SH-SY5Y (cell line): Measurements from ENCODE around the gene CREB3L2.

ENCODE experiments used
- GATA2 ChIP-seq: IDR thresholded peaks from 2 replicates; pipeline ENCODE4 v1.6.1; 2011; ENCODE audit warnings: mild to moderate bottlenecking, low read depth, low read length
- GATA3 ChIP-seq: IDR thresholded peaks from 2 replicates; pipeline ENCODE4 v1.6.1; 2011; ENCODE audit warnings: low read depth, mild to moderate bottlenecking, low read length, moderate library complexity

DNA sequence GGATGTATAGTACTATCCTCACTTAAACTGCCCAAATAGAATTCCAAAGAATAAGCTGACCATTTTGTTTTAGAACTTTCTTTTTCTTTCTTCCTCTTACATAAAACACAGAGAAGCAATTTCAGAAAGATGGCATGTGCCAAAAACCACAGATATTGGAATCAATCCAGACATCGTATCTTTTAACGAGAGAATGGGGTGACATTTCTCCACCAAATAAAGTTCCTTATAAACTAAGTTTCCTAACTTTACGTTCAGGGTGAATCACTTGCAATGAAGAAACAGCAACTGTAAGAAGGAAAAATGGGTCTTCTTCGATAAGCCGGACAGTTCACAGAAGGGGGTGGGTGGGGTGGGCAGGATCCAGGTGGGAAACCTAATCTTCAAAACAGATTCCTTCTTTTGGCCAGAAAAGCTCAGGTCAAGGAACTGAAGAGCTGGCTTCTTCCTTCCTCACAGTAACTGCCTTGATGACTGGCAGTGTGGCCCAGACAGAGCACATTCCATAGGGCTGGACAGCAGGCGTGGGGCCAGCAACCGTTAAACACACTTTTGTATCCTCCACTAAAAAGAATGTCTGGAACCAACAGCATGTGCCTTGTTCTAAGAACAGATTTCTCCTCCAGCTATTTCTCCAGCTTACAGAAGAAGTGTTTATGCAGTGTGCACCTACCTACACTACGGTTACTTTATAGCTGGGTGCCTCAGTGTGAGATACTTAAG lies 31.5 kb downstream of the CREB3L2 start:
- no peak for TF ChIP-seq GATA2
- TF ChIP-seq GATA3, result no peak
